A673 (cell line): Measurements from ENCODE around the gene RASAL2.

ENCODE experiments used
- CTCF ChIP-seq: fragments of 300-800, 200-600 bp; sonication (generic); conservative IDR thresholded peaks from 2 replicates; pipeline ENCODE4 v1.5.1; 2017; ENCODE audit warnings: low read depth, mild to moderate bottlenecking, antibody characterized with exemption, low read length, moderate library complexity, mixed read lengths
- EZH2 ChIP-seq: fragments of 200-600 bp; sonication (generic); IDR thresholded peaks from 2 replicates; pipeline ENCODE4 v1.6.1; 2017; ENCODE audit warnings: borderline replicate concordance, low read depth, mild to moderate bottlenecking, mixed read lengths, antibody characterized with exemption, low read length; ENCODE audit not compliant: poor library complexity, severe bottlenecking

GRCh38 chr1:178051071-178051470 is 42.8 kb upstream of the RASAL2 start:
- no peak for TF ChIP-seq CTCF
- no peak for TF ChIP-seq EZH2
